Fibroblast of gingiva (primary cell): ENCODE results near the gene CALML5.
"Not testable (repeated sequence)": the region's sequence is repeated elsewhere in the genome, so short reads cannot be mapped to it uniquely, and the experiment has no call there.

Experiments
- DNase-seq: peaks from one replicate; pipeline ENCODE4 v3.0.0-alpha.2; 2011; ENCODE audit warnings: low read depth

CALML5 gene

GRCh38 chr10:5482016-5482415 lies 17.4 kb downstream of the CALML5 start:
- DNase-seq: no peak

GRCh38 chr10:5481121-5481520 lies 18.2 kb downstream of the CALML5 start:
- DNase-seq: no peak

- no peak for DNase-seq
These were observed 19.0 kb downstream of the CALML5 start for GRCh38 chr10:5480162-5480941.

GRCh38 chr10:5479481-5480161 lies 19.7 kb downstream of the CALML5 start:
- DNase-seq: no peak

- DNase-seq: no peak
These were observed 20.6 kb downstream of the CALML5 start for GRCh38 chr10:5478694-5479305.

GRCh38 chr10:5477948-5478693 lies 21.2 kb downstream of the CALML5 start:
- no peak for DNase-seq

GRCh38 chr10:5476918-5477525 lies 22.3 kb downstream of the CALML5 start:
- DNase-seq: no peak

- not testable (repeated sequence) for DNase-seq
These were observed 23.2 kb downstream of the CALML5 start for GRCh38 chr10:5475974-5476807.

GRCh38 chr10:5475088-5475487 lies 24.3 kb downstream of the CALML5 start:
- not testable (repeated sequence) for DNase-seq

- DNase-seq: not testable (repeated sequence)
These were observed 24.7 kb downstream of the CALML5 start for GRCh38 chr10:5474642-5475041.

GRCh38 chr10:5470062-5470751 lies 29.2 kb downstream of the CALML5 start:
- DNase-seq: no peak

GRCh38 chr10:5469353-5470061 lies 29.9 kb downstream of the CALML5 start:
- DNase-seq: no peak

- no peak for DNase-seq
These were observed 30.9 kb downstream of the CALML5 start for GRCh38 chr10:5468262-5469106.

- no peak for DNase-seq
These were observed 31.6 kb downstream of the CALML5 start for GRCh38 chr10:5467634-5468255.

GRCh38 chr10:5467207-5467535 lies 32.2 kb downstream of the CALML5 start:
- no peak for DNase-seq

- DNase-seq: no peak
These were observed 32.7 kb downstream of the CALML5 start for GRCh38 chr10:5466451-5467206.

- DNase-seq: no peak
These were observed 33.4 kb downstream of the CALML5 start for GRCh38 chr10:5465976-5466450.

- DNase-seq: no peak
These were observed 34.8 kb downstream of the CALML5 start for GRCh38 chr10:5464546-5464945.
